GM12891 (cell line): ENCODE measurements around the gene ARHGEF19.

ENCODE experiments used
- POLR2A ChIP-seq: IDR thresholded peaks from 2 replicates; pipeline ENCODE4 v1.6.1; 2011; ENCODE audit warnings: low read depth, low read length, control low read depth
- POLR2AphosphoS5 ChIP-seq: IDR thresholded peaks from 2 replicates; pipeline ENCODE4 v1.6.1; 2011; ENCODE audit warnings: low read depth, low read length, control low read depth
- TAF1 ChIP-seq: IDR thresholded peaks from 2 replicates; pipeline ENCODE4 v1.6.1; 2011; ENCODE audit warnings: low read depth, low read length, control low read depth

GRCh38 chr1:16174261-16174868 lies 38.1 kb downstream of the ARHGEF19 start:
- TF ChIP-seq POLR2A (no peak), TAF1 (no peak), POLR2AphosphoS5 (no peak)
